NCI-H446 treated with DMSO at 0.1 percent for 48 hours (cell line): ENCODE measurements around the gene DMBT1.
"Not testable (repeated sequence)": the region's sequence is repeated elsewhere in the genome, so short reads cannot be mapped to it uniquely, and the experiment has no call there.

Source experiments
- DNase-seq: peaks from one replicate; lab custom pipeline; 2025; lab: John Stamatoyannopoulos, UW

DMBT1 gene

DNA sequence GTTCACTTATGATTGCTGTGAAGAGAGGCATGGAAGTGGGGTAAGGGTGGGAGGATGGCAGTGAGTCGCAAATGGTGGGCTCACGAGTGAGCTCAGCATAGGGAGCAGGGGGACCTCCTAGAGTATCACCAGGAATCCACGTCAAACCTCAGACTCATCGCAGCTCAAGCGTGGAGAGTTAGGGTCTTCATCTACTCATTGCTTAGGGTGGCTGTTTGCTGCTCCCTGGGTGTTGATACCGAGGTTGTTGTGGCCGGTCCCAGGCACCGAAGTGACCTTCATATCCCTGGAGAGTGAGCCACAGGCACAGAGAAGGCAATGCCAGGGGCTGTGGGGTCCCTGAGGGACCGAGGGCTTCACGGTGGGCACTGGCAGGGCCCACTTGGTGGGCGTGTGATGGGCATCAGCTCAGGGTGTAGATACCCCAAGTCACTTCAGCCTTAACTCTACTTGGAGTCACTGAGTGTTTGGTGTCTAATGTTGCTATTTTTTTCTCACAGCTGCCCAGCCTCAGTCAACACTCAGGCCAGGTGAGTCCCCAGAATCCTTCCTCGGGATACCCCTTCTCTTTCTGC, 16.8 kb downstream of the DMBT1 start:
- DNase-seq = no peak

DNA sequence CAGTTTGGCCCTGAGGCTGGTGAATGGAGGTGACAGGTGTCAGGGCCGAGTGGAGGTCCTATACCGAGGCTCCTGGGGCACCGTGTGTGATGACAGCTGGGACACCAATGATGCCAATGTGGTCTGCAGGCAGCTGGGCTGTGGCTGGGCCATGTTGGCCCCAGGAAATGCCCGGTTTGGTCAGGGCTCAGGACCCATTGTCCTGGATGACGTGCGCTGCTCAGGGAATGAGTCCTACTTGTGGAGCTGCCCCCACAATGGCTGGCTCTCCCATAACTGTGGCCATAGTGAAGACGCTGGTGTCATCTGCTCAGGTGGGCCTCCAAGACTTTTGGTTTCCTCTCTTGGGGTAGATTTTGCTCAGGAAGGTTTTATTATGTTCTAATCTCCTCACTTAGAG, 25.5 kb downstream of the DMBT1 start:
- not testable (repeated sequence) for DNase-seq

DNA sequence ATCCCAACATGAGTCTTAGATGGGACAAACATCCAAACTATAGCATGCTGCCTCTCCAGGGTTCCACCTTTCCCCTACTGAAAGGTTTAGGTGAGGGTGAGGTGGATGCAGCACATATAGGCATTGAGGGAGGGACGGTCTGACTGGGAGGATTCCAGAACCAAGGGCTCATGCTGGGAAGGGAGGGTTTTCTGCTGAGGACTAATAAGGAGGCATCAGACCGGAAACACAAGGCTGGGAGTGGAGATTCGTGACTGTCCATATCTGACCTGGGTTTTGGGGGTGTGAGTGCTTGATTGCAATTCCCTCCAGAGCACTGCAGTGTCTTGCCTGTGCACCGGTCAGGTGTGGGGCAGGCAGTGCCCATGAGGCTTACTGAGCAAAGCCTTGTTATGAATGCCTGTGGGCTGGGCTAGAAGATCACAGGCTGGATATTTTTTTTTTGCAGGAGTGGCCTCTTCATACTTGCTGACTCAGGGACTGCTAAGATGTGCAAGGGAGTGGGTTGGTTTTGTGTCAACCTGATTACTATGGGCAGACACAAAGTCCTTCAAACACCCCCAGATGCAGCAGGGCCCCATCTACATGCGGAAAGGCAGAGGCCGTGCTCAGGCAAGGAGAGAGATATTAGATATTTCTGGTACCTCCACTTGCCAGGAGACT, 26.7 kb downstream of the DMBT1 start:
- DNase-seq = no peak

DNA sequence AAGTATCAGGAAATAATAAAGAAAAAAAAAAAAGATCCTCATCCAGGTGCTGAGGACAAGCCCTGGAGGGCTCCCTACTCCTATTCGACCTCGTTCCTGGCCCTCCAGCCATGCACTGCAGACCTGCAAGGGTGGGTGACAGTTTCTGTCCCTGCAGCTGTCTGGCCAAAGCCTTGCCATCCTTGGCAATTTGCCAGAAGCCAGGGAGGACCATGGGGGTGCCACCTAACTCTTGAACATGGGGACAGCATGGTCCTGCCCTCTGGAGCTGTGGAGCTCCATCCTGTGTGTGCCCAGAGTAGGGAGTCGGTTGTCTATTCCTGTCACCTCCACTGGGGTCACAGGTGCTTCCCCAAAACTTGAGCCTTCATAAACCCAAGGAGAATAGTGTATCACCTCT, 27.8 kb downstream of the DMBT1 start:
- DNase-seq = no peak

DNA sequence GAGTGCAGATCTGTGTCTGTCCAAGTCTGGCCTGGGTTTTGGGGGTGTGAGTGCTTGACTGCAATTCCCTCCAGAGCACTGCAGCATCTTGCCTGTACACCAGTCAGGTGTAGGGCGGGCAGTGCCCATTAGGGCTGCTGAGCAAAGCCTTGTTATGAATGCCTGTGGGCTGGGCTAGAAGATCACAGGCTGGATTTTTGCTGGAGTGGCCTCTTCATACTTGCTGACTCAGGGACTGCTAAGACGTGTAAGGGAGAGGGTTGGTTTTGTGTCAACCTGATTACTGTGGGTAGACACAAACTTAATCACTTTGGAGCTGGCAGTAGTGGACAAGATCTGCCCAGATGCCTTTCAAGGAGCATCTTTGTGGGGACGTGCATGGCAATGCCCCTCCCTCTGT, 29.6 kb downstream of the DMBT1 start:
- no peak for DNase-seq

DNA sequence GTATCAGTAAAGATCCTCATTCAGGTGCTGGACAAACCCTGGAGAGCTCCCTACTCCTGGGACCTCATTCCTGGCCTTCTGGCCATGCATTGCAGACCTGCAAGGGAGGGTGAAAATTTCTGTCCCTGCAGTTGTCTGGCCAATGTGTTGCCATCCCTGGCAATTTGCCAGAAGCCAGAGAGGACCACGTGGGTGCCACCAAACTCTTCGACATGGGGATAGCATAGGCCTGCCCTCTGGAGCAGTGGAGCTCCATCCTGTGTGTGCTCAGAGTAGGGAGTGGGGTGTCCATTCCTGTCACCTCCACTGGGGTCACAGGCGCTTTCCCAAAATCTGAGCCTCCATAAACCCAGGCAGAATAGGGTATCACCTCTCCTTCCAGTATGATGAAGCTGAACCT, 31.2 kb downstream of the DMBT1 start:
- no peak for DNase-seq

DNA sequence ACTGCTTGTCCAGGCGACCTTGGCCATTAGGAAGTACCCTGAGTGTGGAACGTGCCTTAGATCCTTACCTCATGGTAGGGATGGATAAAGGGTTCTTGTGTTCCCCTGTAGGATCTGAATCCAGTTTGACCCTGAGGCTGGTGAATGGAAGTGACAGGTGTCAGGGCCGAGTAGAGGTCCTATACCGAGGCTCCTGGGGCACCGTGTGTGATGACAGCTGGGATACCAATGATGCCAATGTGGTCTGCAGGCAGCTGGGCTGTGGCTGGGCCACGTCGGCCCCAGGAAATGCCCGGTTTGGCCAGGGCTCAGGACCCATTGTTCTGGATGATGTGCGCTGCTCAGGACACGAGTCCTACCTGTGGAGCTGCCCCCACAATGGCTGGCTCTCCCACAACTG, 31.6 kb downstream of the DMBT1 start:
- DNase-seq = no peak

DNA sequence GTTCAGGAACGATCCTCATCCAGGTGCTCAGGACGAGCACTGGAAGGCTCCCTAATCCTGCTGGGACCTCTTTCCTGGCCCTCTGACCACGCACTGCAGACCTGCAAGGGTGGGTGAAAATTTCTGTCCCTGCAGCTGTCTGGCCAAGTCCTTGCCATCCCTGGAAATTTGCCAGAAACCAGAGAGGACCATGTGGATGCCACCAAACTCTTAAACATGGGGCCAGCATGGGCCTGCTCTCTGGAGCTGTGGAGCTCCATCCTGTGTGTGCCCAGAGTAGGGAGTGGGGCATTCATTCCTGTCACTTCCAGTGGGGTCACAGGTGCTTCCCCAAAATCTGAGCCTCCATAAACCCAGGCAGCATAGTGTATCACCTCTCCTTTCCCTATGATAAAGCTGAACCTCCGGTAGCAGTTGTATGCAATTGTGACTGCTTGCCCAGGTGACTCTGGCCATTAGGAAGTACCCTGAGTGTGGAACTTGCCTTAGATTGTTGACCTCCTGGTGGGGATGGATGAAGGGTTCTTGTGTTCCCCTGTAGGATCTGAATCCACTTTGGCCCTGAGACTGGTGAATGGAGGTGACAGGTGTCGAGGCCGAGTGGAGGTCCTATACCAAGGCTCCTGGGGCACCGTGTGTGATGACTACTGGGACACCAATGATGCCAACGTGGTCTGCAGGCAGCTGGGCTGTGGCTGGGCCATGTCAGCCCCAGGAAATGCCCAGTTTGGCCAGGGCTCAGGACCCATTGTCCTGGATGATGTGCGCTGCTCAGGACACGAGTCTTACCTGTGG, 57.1 kb downstream of the DMBT1 start:
- no peak for DNase-seq

DNA sequence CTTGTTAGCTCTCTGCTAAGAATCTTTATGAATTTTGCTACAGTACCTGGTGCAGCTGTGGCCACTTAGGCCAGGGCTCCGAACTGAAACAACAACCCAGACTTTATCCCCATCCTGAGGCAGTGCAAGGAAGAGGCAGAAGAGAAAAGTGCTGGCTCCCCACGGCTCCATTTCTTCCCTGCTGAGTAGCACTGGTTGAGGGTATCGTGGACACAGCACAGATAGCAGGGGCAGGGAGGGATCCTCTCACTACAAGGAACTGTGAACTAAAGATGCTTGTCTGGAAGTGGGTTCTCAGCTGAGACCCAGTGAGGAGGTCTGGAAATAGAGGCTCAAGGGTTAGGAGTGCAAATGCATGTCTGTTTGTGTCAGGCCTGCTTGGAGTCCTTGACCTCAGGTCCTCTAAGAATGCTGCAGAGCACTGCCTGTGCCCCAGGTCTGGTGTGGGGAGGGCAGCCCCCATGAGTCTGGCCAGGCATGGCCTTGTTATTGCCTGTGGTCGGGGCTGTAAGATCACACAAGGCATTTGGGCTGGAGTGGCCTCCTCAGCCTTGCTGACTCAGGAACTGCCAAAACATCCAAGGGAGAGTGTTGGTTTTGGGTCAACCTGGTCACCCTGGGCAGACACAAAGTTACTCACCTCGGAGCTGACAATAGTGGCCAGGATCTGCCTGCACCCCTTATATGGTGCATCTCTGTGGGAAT, 58.1 kb downstream of the DMBT1 start:
- DNase-seq = no peak

DNA sequence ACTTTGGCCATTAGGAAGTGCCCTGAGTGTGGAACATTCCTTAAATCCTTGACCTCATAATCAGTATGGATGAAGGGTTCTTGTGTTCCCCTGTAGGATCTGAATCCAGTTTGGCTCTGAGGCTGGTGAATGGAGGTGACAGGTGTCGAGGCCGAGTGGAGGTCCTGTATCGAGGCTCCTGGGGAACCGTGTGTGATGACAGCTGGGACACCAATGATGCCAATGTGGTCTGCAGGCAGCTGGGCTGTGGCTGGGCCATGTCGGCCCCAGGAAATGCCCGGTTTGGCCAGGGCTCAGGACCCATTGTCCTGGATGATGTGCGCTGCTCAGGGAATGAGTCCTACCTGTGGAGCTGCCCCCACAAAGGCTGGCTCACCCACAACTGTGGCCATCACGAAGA, 60.4 kb downstream of the DMBT1 start:
- DNase-seq = not testable (repeated sequence)

DNA sequence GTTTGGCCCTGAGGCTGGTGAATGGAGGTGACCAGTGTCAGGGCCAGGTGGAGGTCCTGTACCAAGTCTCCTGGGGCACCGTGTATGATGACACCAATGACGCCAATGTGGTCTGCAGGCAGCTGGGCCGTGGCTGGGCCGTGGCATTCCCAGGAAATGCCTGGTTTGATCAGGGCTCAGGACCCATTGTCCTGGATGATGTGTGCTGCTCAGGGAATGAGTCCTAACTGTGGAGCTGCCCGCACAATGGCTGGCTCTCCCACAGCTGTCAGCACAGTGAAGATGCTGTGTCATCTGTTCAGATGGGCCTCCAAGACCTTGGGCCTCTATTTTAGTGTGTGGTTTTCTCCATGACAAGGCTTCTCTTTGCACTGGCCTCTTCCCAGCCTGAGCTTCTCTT, 64.0 kb downstream of the DMBT1 start:
- no peak for DNase-seq

DNA sequence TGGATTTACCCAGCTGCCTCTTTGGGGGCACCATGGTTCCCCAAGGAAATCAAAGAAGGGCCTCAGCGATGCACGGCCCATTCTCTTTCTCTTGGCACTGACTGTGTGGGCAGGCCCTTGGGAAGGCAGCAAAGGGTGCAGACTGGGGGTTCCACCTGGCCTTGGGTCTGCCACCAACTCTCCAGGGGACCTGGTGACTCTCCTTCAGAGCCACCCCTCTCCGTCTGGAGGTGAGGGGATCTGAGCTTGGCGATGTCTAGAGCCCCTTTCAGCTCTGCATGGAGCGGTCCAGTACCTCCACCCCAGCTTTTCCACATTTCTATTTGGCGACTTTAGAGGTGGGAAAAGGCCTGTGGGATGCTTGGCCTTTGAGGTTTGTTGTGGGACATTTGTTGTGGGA, 70.0 kb downstream of the DMBT1 start:
- no peak for DNase-seq

DNA sequence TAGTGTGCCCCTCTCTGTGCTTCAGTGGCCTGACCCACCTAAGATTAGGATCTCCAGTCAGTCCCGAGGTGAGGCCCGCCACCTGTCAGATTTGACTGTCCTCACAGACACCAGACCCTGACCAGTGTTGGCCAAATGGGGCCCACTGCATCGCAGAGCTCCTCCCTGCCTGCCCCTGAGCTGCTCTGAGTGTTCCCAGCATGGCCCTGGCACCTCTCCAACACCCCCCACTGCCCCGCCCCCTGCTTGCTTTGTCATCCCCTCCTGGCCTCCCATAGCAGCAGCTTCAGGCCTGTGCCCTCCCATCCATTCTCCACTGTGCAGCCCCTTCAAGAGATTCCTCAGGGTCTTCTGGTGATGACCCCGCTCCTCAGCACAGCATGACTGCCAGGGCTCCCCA, 71.5 kb downstream of the DMBT1 start:
- no peak for DNase-seq

DNA sequence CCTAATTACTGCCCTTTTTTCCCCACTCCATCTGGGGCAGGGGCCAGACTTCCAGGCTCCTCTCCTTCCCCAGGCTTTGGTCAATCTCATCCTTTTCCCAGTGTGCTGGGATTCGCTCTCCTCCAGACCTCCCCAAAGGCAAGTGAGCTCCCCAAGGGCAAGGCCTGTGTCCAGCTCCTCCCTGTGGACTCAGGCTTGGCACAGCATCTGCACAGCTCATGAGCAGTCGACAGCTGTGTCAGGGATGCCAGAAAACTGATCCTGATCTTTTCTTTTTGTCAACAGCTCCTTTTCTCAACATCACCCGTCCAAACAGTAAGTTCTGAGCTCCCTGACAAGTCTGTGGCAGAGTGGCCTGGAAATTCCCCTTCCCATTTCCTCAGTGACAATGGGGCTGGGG, 72.0 kb downstream of the DMBT1 start:
- DNase-seq = no peak

DNA sequence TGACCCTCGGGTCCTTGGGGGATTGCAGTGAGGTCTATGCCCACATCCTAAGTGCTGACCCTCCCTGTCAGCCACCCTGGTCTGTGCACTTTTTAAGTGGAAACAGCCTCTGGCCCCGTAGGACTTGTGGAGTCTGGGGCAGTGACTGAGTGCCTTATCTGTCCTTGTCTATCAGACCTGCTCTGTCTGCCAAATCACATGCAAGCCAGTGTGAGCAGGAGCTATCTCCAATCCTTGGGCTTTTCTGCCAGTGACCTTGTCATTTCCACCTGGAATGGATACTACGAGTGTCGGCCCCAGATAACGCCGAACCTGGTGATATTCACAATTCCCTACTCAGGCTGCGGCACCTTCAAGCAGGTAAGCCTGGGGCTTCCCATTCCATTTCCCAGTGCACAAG, 76.4 kb downstream of the DMBT1 start:
- no peak for DNase-seq

DNA sequence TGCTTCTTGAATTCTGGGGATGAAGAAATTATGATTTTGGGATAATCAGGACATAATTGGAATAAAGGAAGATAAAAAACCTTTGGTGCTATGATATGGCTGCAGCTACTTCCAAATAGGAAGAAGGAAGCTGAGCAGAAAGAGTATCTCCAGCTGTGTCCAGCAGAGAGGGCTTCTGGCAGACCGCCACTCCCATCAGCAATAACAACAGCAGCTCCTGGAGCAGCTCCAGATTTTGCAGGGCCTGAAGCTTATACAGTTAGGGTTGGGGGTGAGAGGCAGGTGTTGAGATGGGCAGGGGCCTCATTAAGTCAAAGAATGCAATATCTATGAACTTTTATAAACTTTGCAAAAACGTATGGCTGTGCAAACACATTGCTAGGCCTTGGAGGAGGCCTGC, 76.8 kb downstream of the DMBT1 start:
- no peak for DNase-seq

DNA sequence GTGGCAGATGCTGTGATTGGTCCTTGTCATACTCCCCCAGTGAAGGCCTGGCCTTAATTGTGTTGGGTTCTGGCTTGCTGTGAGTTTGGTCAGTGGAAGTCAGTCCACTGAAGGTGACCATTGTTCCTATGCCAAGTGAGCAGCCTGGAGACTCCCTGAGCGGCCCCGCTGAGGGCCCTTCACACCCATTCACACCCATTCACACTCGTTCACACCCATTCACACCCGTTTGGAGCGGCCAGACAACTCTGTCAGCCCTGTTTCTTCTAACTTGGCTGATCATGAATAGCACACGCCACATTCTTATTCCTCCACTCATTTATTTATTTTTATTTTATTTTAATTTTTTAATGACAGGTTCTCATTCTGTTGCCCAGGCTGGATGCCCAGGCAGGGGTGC, 77.6 kb downstream of the DMBT1 start:
- no peak for DNase-seq

DNA sequence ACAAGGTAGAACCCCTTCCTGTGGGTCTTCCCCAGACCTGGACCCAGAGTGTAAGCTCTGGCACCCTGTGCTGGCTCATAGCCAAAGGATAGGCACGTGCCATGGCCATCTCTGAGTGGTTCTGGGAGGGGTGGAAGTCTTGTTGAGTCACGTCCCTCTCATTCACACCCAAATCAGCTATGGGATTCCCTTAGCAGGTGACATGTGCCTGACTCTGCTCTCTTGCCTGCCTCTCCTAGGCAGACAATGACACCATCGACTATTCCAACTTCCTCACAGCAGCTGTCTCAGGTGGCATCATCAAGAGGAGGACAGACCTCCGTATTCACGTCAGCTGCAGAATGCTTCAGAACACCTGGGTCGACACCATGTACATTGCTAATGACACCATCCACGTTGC, 79.2 kb downstream of the DMBT1 start:
- no peak for DNase-seq

DNA sequence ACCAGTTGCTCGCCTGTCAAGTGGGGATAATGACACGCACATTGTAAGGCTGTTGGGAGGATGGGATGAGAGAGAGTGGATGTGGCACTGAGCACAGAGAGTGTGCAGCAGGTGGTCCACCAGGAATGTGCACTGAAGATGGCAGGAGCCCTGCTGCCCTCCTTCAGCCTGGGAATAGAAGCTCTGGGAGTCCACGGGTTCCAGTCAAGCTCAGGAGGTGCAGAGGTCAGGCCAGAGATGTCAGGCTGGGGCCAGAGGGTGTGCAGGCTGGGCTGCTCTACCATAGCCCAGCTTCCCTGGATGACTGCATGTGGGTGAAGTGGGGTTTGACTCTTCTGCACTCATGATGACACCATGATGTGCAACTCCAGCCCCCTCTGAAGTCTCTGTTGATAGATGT, 80.4 kb downstream of the DMBT1 start:
- no peak for DNase-seq

DNA sequence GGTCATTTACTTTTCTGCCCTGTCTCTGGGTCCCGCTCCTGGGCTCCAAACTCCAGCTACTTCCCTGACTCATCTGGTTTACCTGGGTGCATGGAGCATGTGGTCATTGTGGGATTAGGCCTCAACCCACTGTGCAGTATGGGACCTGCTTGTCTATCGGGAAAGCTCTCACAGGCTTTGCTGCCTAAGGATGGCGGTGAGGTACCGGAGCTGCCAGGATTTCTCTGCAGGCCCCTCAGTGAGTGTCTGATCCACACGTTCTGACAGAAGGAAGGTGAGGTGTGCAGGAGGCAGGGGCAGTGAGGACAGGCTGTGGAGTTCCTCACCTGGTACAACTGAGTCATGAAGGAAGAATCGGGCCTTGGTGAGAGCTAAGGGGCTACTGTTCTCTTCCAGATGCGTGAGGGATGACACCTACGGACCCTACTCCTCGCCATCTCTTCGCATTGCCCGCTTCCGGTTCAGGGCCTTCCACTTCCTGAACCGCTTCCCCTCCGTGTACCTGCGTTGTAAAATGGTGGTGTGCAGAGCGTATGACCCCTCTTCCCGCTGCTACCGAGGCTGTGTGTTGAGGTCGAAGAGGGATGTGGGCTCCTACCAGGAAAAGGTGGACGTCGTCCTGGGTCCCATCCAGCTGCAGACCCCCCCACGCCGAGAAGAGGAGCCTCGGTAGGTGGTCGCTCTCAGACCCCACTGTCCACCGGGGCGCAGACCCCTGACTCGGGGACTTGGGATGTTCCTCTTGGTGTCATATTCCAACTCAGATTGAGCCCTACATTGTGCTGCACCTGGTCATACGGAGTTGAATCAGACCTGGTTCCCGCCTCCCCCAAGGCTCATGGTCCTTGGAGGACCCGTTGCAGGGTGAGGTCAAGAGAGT, 82.4 kb downstream of the DMBT1 start:
- no peak for DNase-seq

DNA sequence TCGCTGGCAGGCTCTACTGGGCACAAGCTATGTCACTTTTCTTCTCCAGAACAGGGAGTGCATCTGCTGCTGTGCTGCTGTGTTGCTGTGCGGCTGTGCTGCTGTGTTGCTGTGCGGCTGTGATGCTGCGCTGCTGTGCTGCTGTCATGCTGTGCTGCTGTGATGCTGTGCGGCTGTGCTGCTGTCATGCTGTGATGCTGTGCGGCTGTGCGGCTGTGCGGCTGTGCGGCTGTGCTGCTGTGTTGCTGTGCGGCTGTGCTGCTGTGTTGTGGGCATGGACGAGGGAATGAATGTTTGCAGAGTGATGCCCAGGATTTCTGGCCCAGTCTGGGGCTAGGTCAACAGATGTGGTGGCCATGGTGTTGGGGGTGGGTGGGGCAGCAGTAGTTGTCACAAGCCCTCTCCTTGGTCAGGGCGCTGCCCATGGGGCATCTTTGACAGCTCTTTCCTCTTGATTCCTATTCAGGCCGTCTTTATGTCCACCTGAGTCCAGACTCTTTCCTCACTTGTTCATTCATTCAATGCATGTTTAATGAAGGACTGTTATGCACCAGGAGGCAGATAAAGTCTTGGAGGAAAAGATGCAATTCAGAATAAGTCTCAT, 83.5 kb downstream of the DMBT1 start:
- no peak for DNase-seq
